Progenitor cell of endocrine pancreas (in vitro differentiated cells): ENCODE data around the gene LOXHD1. TPM values are rescaled to one million over a fixed set of nuclear protein-coding genes. Genes with fewer than 3 reads are reported as not detected.
A peak's percentile ranks its signal among the peaks of the same experiment; 100 is the strongest.

ENCODE experiments used
- DNase-seq: peaks from one replicate; pipeline ENCODE4 v3.0.0; 2021; ENCODE audit warnings: low spot score; ENCODE audit not compliant: unreplicated experiment
- H3K27ac Mint-ChIP-seq: 2 replicates; pipeline ENCODE4 v1.8.0; 2021; ENCODE audit warnings: mild to moderate bottlenecking, moderate library complexity, mixed read lengths
- H3K27me3 Mint-ChIP-seq: 2 replicates; pipeline ENCODE4 v1.8.0; 2021; ENCODE audit warnings: mixed read lengths
- H3K36me3 Mint-ChIP-seq: 2 replicates; pipeline ENCODE4 v1.8.0; 2022; ENCODE audit warnings: mixed read lengths; ENCODE audit not compliant: insufficient read depth
- H3K4me1 Mint-ChIP-seq: 2 replicates; pipeline ENCODE4 v1.8.0; 2021; ENCODE audit warnings: low read depth, mixed read lengths
- H3K4me3 Mint-ChIP-seq: 2 replicates; pipeline ENCODE4 v1.8.0; 2021; ENCODE audit warnings: low read depth, mild to moderate bottlenecking, moderate library complexity, mixed read lengths
- H3K9me3 Mint-ChIP-seq: 2 replicates; pipeline ENCODE4 v1.8.0; 2021; ENCODE audit warnings: low read depth, mixed read lengths
- total RNA-seq: library from RNA; stranded (reverse); gene quantifications from 2 replicates; pipeline ENCODE4 v1.2.1, GENCODE V29; 2021
- TF ChIP-seq, protein P1 (sequence below): fragments of 200-600 bp; sonication (generic); IDR thresholded peaks from one replicate; pipeline ENCODE4 v1.5.0; 2021; ENCODE audit warnings: antibody characterized with exemption, mild to moderate bottlenecking; ENCODE audit not compliant: unreplicated experiment

The LOXHD1 gene
- total RNA-seq, 1 donor from 2014 or later, result 0.36 TPM

DNA sequence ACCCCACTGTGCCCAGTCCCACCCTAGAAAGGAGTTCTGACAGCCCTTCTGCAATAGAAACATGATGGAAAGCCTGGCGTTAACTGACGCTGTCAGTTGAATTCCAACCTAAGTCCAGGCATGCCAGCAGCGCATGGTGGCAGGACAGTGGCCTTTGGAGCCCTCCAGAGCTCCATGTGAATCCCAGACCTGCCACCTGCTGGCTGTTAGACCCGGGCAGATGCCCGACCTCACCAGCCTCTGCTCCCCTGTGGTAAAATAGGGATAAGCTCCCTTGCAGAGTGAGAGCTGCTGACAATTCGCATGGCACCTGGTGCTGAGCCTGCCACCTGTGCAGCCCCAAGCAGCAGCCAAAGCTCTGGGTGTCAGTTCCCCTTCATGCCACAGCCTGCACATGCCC, 138.6 kb downstream of the LOXHD1 start:
- Mint-ChIP-seq H3K27me3 (peaks cover 18% of the 10 kb centered on the region), H3K4me1 (no peaks in the 10 kb centered on the region), H3K36me3 (no peaks in the 10 kb centered on the region), H3K27ac (no peak overlapping the region), H3K9me3 (no peaks in the 10 kb centered on the region), H3K4me3 (no peak overlapping the region)
- TF ChIP-seq, protein P1, sequence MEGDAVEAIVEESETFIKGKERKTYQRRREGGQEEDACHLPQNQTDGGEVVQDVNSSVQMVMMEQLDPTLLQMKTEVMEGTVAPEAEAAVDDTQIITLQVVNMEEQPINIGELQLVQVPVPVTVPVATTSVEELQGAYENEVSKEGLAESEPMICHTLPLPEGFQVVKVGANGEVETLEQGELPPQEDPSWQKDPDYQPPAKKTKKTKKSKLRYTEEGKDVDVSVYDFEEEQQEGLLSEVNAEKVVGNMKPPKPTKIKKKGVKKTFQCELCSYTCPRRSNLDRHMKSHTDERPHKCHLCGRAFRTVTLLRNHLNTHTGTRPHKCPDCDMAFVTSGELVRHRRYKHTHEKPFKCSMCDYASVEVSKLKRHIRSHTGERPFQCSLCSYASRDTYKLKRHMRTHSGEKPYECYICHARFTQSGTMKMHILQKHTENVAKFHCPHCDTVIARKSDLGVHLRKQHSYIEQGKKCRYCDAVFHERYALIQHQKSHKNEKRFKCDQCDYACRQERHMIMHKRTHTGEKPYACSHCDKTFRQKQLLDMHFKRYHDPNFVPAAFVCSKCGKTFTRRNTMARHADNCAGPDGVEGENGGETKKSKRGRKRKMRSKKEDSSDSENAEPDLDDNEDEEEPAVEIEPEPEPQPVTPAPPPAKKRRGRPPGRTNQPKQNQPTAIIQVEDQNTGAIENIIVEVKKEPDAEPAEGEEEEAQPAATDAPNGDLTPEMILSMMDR, result peak; percentile 20
- no peak for DNase-seq

DNA sequence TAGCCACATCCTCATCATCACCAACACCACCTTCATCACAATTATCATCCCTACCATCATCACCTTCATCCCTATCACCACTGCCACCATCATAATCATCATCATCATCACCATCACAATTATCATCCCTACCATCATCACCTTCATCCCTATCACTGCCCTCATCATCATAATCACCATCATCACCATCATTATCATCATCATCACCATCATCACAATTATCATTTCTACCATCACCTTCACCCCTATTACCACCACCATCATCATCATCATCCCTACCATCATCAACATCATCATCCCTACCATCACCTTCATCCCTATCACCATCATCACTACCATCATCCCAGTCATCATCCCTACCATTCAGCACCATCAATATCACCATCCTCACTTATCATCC, 140.5 kb downstream of the LOXHD1 start:
- no peaks in the 10 kb centered on the region for H3K4me1 Mint-ChIP-seq

DNA sequence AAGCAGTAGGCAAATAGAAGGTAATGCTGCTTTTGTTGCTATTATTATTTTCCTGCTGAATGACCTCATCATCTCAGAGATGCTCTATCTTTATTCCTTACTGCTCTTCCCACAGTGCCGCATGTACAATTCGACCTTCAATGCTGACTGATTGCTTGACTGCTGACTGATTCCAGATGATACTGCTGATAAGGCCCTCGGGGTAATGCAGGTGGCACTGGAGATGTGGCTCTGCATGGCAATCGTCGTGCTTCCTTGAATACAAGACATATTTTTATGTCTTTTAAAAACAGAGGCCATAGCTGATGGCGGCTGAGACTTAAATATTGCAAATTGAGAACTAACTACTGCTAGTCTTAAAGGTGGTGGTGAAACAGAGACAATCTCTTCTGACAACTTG, 146.6 kb downstream of the LOXHD1 start:
- DNase-seq, result no peak
- Mint-ChIP-seq H3K27me3 (peaks cover 29% of the 10 kb centered on the region), H3K36me3 (no peaks in the 10 kb centered on the region)

More for the DNA sequence above, 140.5 kb downstream of the LOXHD1 start:
- no peak overlapping the region for H3K4me3 Mint-ChIP-seq
- TF ChIP-seq, protein P1, result no peak
- no peak for DNase-seq
- no peaks in the 10 kb centered on the region for H3K9me3 Mint-ChIP-seq
- no peak overlapping the region for H3K27ac Mint-ChIP-seq
- peaks cover 21% of the 10 kb centered on the region for H3K27me3 Mint-ChIP-seq
- H3K36me3 Mint-ChIP-seq, result no peaks in the 10 kb centered on the region

DNA sequence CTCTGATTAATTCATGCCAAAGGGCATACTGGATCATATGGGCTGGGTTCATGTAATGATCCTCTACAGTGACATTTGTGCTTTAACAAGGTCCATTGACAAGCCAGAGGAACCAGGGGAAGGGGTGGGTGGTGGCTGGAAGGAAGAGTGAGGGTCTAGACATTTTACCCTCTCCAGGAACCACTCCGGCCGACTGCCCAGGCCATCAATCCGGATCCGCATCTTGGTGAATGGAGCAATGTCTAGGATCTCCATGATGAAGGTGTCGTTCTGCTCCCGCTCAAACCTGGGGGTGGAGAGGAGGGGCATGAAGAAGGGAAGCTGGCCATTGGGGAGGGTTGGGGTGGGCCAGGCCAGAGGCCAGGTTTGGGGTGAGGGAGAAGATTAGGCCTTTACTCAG, 147.5 kb downstream of the LOXHD1 start:
- TF ChIP-seq, protein P1, result no peak
- Mint-ChIP-seq H3K27me3 (peaks cover 30% of the 10 kb centered on the region), H3K36me3 (no peaks in the 10 kb centered on the region)

More for the DNA sequence above, 146.6 kb downstream of the LOXHD1 start:
- H3K9me3 Mint-ChIP-seq, result no peaks in the 10 kb centered on the region
- TF ChIP-seq, protein P1, result no peak
- H3K27ac Mint-ChIP-seq, result no peak overlapping the region
- H3K4me3 Mint-ChIP-seq, result no peak overlapping the region
- H3K4me1 Mint-ChIP-seq, result no peaks in the 10 kb centered on the region

DNA sequence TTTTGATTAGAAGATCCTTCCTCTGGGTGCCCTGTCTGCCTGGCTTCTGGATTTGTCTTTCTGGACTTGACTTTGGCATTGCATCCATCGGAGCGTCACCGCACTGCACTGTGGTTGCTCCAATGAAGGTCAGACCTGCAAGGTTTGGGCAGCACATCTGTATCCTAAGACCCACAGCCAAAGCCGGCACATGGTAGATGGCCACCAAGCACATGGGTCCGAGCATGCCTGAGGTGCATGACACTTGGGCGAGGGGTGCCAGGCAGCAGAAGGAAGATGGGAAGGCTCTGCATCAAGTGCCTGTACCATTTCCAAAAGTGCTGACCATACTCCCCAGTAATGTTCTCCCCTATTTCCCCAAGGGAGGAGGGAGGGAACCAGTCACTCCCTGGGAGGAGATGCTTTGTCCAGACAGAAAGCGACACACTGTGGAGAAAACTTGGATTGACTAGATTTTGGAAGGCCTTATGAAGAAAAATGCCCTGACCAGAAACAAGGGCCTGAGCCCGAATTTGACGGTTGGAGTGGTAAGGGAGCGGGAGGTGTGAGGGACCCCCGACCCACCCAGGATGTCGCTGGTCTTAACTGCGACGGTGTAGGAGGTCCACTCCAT, 149.9 kb downstream of the LOXHD1 start:
- Mint-ChIP-seq H3K9me3 (no peaks in the 10 kb centered on the region), H3K4me3 (no peak overlapping the region), H3K27ac (no peak overlapping the region), H3K36me3 (no peaks in the 10 kb centered on the region), H3K4me1 (no peaks in the 10 kb centered on the region), H3K27me3 (peaks cover 28% of the 10 kb centered on the region)
- TF ChIP-seq, protein P1, result no peak
- no peak for DNase-seq

More for the DNA sequence above, 147.5 kb downstream of the LOXHD1 start:
- Mint-ChIP-seq H3K27ac (no peak overlapping the region), H3K4me3 (no peak overlapping the region), H3K9me3 (no peaks in the 10 kb centered on the region), H3K4me1 (no peaks in the 10 kb centered on the region)
- no peak for DNase-seq
